GM19099 (cell line): Measurements from ENCODE around the gene SIRPD.

Source experiments
- POLR2A ChIP-seq: IDR thresholded peaks from 3 replicates; pipeline ENCODE4 v1.6.1; 2011; ENCODE audit warnings: low read depth; ENCODE audit not compliant: insufficient read length; ENCODE audit errors: extremely low read depth

Gene SIRPD

DNA sequence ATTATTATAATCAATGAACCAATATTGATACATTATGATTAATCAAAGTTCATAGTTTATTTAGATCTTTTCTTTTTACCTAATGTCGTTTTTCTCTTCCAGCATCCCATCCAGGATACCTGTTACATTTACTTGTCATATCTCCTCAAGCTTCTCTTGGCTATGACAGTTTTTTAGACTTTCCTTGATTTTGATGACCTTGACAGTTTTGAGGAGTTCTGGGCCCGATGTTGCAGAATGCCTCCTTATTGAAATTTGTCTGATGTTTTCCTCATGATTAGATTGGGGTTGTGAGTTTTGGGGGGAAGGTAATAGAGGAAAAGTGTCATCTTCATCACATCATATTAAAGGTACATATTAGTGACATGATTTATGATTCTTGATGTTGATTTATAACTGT is 3.8 kb upstream of the SIRPD start:
- no peak for TF ChIP-seq POLR2A

DNA sequence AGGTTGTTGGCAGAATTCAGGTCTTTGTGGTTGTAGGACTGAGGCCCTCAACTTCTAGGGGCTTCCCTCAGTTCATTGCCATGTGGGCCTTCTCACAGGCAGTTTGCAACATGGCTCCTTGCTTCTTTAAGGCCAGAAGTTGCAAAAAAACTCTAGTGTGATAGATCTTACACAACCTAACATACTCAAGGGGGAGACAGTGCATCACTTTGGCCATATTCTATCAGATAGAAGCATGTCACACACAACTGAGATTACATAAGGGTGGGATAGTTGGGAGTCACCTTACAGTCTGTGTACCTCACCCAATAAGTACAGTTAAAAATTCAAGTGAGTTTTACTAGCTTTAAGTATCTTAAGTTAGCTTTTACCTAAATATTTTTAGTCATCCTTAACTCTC is 1.6 kb downstream of the SIRPD start:
- no peak for TF ChIP-seq POLR2A

GRCh38 chr20:1539816-1540419 is 17.6 kb downstream of the SIRPD start:
- TF ChIP-seq POLR2A: no peak

DNA sequence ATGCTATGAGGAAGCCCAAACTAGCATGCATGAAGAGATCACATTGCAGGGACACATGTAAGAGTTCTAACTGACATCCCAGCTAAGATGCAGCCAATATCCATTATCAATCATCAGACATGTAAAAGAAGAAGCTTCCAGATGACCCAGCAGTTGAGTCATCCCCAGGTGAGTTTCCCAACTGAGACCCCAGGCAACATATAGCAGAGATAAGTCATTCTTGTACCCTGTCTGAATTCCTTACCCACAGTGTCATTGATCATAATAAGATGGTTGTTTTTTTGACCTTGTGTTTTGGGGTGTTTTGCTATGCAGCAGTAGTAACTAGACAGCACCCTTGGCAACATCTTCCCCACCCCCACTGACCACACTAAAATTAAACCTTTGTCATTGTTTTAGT is 18.9 kb downstream of the SIRPD start:
- no peak for TF ChIP-seq POLR2A

DNA sequence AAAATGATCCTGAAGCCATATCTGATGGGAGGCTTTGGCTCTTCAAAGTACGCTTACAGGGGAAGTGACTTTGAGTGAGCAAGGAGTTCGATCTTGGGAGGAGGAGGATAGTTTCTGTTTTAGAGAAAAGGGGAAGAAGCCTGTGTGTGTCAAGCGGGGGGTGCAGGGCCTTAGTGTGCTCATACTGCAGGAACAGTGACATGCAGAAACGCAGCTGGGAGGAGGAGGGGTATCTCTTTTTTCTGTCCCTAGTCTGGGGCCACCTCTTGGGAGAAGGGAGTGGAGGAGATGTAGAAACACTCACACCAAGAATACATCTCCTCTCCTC is 19.8 kb downstream of the SIRPD start:
- no peak for TF ChIP-seq POLR2A

- no peak for TF ChIP-seq POLR2A
Measured at GRCh38 chr20:1536893-1537730, 20.4 kb downstream of the SIRPD start.

DNA sequence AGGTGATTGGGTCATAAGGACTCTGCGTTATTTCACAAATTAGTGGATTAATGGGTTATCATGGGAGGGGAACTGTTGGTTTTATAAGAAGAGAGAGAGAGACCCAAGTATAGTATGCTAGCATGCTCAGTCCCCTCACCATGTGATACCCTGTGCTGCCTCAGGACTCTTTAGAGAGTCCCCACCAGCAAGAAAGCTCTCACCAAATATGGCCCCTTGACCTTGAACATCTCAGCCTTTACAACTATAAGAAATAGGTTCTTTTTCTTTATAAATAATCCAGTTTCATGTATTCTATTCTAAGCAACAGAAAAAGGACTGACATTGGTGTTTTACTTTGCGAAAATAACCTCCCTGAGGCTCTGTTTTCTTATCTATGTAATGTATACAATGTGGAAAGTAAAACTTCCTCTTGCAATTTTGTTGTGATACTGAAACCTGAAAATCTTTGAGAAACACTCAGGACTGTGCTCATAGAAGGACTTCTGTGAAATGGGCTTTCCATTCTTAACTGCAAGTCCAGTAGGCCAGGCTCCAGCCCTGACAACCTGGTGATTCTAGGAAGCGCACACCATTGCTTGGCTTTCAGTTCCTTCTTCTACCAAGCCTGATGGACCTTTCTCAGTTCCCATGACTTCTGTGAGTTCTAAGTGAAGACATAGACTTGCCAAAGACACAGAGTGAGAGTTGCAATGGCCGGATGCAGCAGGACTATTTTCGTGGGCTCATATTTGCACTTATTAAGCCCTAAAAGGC is 21.9 kb downstream of the SIRPD start:
- TF ChIP-seq POLR2A: no peak

DNA sequence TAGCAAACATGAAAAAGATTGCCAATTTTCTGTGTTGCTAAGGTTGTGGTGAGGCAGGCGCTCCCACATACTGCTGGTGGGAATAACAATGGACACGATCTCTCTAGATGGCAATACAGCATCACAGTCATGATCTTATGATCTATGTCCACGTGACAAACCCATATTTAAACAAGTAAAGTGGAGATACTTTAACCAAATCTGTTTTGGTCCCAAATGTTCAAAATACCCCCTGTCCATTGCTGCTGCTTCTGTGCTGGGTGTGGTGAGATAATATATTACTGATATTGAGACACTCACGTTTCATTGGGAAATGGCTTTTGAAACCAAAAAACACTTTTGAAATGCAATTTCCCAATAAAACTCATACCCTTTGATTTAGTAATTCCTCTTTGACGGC is 23.0 kb downstream of the SIRPD start:
- no peak for TF ChIP-seq POLR2A

GRCh38 chr20:1533059-1533458 is 24.4 kb downstream of the SIRPD start:
- TF ChIP-seq POLR2A: no peak

- TF ChIP-seq POLR2A: no peak
Measured at GRCh38 chr20:1528811-1529210, 28.7 kb downstream of the SIRPD start.

DNA sequence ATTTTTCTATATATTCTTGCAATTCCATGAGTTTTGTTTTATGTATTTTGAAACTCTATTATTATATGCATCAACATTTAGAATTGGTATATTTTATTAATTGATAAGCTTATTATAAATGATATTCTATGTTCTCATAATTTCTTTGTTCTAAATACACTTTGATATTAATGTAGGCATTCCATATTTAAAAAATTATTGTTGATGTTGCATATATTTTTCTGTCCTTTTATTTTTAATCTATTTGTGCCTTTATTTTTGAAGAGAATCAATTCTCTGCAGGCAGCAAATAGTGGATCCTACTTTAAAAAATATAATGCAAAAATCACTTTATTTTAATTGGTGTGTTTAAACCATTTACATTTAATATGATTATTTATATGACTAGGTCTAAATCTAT is 29.6 kb downstream of the SIRPD start:
- TF ChIP-seq POLR2A: no peak

DNA sequence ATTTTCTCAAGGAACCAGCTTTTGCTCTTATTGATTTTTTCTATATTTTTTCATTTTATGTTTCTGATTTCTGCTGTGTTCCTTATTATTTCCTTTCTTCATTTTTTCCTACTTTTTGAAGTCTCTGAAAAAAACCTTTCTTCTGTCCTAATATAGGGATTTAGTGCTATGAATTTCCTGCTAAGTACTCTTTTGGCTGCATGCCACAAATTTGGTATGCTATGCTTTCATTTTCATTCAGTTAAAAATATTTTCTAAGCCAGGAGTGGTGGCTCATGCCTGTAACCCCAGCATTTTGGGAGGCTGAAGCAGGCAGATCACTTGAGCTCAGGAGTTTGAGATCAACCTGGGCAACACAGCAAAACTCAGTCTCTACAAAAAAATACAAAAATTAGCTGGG is 30.6 kb downstream of the SIRPD start:
- TF ChIP-seq POLR2A: no peak

- no peak for TF ChIP-seq POLR2A
Measured at GRCh38 chr20:1526310-1526709, 31.2 kb downstream of the SIRPD start.

- no peak for TF ChIP-seq POLR2A
Measured at GRCh38 chr20:1524004-1524403, 33.5 kb downstream of the SIRPD start.

GRCh38 chr20:1517010-1517409 is 40.5 kb downstream of the SIRPD start:
- TF ChIP-seq POLR2A: no peak

- no peak for TF ChIP-seq POLR2A
Measured at GRCh38 chr20:1513801-1514200, 43.7 kb downstream of the SIRPD start.
